ENCODE measurements around the gene INHBE.
"Not testable (repeated sequence)": the region's sequence is repeated elsewhere in the genome, so short reads cannot be mapped to it uniquely, and the experiment has no call there.

The INHBE gene

GRCh38 chr12:57496822-57497221 lies 41.7 kb downstream of the INHBE start:
- no peaks in the 10 kb centered on the region for H3K27me3 ChIP-seq (ENCODE audit: control insufficient read depth in 1 of 2, insufficient read depth in 2 of 2, low read length in 2 of 2)
- no peak overlapping the region for H3K4me3 ChIP-seq (ENCODE audit: low read depth in 1 of 2, low read length in 2 of 2)
- no peaks in the 10 kb centered on the region for H3K9me3 ChIP-seq (ENCODE audit: low read length)
- peaks cover 43% of the 10 kb centered on the region for H3K36me3 ChIP-seq (ENCODE audit: insufficient read depth, low read length)
- no peaks in the 10 kb centered on the region for H3K4me1 ChIP-seq (ENCODE audit: insufficient read depth, low read length)
- no peak overlapping the region for H3K27ac ChIP-seq (ENCODE audit: low read depth, low read length)
- no peak overlapping the region for H3K9ac ChIP-seq (ENCODE audit: low read length)

GRCh38 chr12:57497223-57498131 lies 42.4 kb downstream of the INHBE start:
- H3K4me1 ChIP-seq (ENCODE audit: insufficient read depth, low read length): no peaks in the 10 kb centered on the region
- H3K4me3 ChIP-seq (ENCODE audit: low read depth in 1 of 2, low read length in 2 of 2): no peak overlapping the region
- H3K27ac ChIP-seq (ENCODE audit: low read depth, low read length): no peak overlapping the region
- H3K27me3 ChIP-seq (ENCODE audit: control insufficient read depth in 1 of 2, insufficient read depth in 2 of 2, low read length in 2 of 2): no peaks in the 10 kb centered on the region
- peaks cover 43% of the 10 kb centered on the region for H3K36me3 ChIP-seq (ENCODE audit: insufficient read depth, low read length)
- H3K9ac ChIP-seq (ENCODE audit: low read length): no peak overlapping the region
- H3K9me3 ChIP-seq (ENCODE audit: low read length): no peaks in the 10 kb centered on the region

GRCh38 chr12:57498132-57498502 lies 43.0 kb downstream of the INHBE start:
- no peaks in the 10 kb centered on the region for H3K9me3 ChIP-seq (ENCODE audit: low read length)
- H3K27me3 ChIP-seq (ENCODE audit: control insufficient read depth in 1 of 2, insufficient read depth in 2 of 2, low read length in 2 of 2): no peaks in the 10 kb centered on the region
- H3K27ac ChIP-seq (ENCODE audit: low read depth, low read length): no peak overlapping the region
- H3K9ac ChIP-seq (ENCODE audit: low read length): no peak overlapping the region
- no peak overlapping the region for H3K4me3 ChIP-seq (ENCODE audit: low read depth in 1 of 2, low read length in 2 of 2)
- peaks cover 38% of the 10 kb centered on the region for H3K36me3 ChIP-seq (ENCODE audit: insufficient read depth, low read length)
- H3K4me1 ChIP-seq (ENCODE audit: insufficient read depth, low read length): no peaks in the 10 kb centered on the region

GRCh38 chr12:57498571-57498970 lies 43.5 kb downstream of the INHBE start:
- H3K4me3 ChIP-seq (ENCODE audit: low read depth in 1 of 2, low read length in 2 of 2): no peak overlapping the region
- no peaks in the 10 kb centered on the region for H3K4me1 ChIP-seq (ENCODE audit: insufficient read depth, low read length)
- no peak overlapping the region for H3K27ac ChIP-seq (ENCODE audit: low read depth, low read length)
- H3K36me3 ChIP-seq (ENCODE audit: insufficient read depth, low read length): peaks cover 39% of the 10 kb centered on the region
- no peak overlapping the region for H3K9ac ChIP-seq (ENCODE audit: low read length)
- no peaks in the 10 kb centered on the region for H3K9me3 ChIP-seq (ENCODE audit: low read length)
- no peaks in the 10 kb centered on the region for H3K27me3 ChIP-seq (ENCODE audit: control insufficient read depth in 1 of 2, insufficient read depth in 2 of 2, low read length in 2 of 2)

GRCh38 chr12:57500213-57500612 lies 45.1 kb downstream of the INHBE start:
- H3K36me3 ChIP-seq (ENCODE audit: insufficient read depth, low read length): peaks cover 50% of the 10 kb centered on the region
- no peaks in the 10 kb centered on the region for H3K27me3 ChIP-seq (ENCODE audit: control insufficient read depth in 1 of 2, insufficient read depth in 2 of 2, low read length in 2 of 2)
- no peak overlapping the region for H3K4me3 ChIP-seq (ENCODE audit: low read depth in 1 of 2, low read length in 2 of 2)
- no peaks in the 10 kb centered on the region for H3K9me3 ChIP-seq (ENCODE audit: low read length)
- no peak overlapping the region for H3K9ac ChIP-seq (ENCODE audit: low read length)
- no peaks in the 10 kb centered on the region for H3K4me1 ChIP-seq (ENCODE audit: insufficient read depth, low read length)
- no peak overlapping the region for H3K27ac ChIP-seq (ENCODE audit: low read depth, low read length)

- H3K4me3 ChIP-seq (ENCODE audit: low read depth in 1 of 2, low read length in 2 of 2); H3K9me3 ChIP-seq (ENCODE audit: low read length); H3K4me1 ChIP-seq (ENCODE audit: insufficient read depth, low read length); H3K27me3 ChIP-seq (ENCODE audit: control insufficient read depth in 1 of 2, insufficient read depth in 2 of 2, low read length in 2 of 2); H3K27ac ChIP-seq (ENCODE audit: low read depth, low read length); H3K9ac ChIP-seq (ENCODE audit: low read length): not testable (repeated sequence)
- H3K36me3 ChIP-seq (ENCODE audit: insufficient read depth, low read length): peaks cover 64% of the 10 kb centered on the region
These were observed 47.3 kb downstream of the INHBE start for GRCh38 chr12:57502311-57502969.

- not testable (repeated sequence) for H3K9ac ChIP-seq (ENCODE audit: low read length); H3K4me1 ChIP-seq (ENCODE audit: insufficient read depth, low read length); H3K9me3 ChIP-seq (ENCODE audit: low read length); H3K4me3 ChIP-seq (ENCODE audit: low read depth in 1 of 2, low read length in 2 of 2); H3K27ac ChIP-seq (ENCODE audit: low read depth, low read length); H3K27me3 ChIP-seq (ENCODE audit: control insufficient read depth in 1 of 2, insufficient read depth in 2 of 2, low read length in 2 of 2)
- H3K36me3 ChIP-seq (ENCODE audit: insufficient read depth, low read length): peaks cover 50% of the 10 kb centered on the region
These were observed 51.4 kb downstream of the INHBE start for GRCh38 chr12:57506541-57506940.

Measured in muscle layer of colon (tissue), 2 donors.